NCI-H1436 (cell line): ENCODE results near the gene POLE3.
A peak's percentile ranks its signal among the peaks of the same experiment; 100 is the strongest.
"Not testable (repeated sequence)": the region's sequence is repeated elsewhere in the genome, so short reads cannot be mapped to it uniquely, and the experiment has no call there.

Source experiments
- DNase-seq: peaks from one replicate; lab custom pipeline; 2025; lab: John Stamatoyannopoulos, UW

POLE3 gene

DNA sequence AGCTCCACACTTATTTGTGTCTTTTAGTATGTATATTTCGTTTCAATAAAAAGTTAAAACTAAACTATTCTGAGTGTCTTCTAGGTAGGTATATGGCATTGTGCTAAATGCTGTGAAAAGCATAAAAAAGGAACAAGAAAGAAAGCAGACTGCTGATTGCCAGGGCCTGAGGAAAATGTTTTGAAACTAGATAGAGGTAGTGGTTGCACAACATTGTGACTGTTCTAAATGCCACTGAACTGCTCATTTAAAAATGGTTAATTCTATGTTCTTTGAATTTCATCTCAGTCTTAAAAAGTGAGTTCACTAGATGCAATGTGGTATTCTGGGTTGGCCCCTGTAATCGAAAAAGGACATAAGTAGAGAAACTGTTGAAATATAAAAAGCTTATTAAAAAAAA lies 6.8 kb downstream of the POLE3 start:
- DNase-seq, result no peak

DNA sequence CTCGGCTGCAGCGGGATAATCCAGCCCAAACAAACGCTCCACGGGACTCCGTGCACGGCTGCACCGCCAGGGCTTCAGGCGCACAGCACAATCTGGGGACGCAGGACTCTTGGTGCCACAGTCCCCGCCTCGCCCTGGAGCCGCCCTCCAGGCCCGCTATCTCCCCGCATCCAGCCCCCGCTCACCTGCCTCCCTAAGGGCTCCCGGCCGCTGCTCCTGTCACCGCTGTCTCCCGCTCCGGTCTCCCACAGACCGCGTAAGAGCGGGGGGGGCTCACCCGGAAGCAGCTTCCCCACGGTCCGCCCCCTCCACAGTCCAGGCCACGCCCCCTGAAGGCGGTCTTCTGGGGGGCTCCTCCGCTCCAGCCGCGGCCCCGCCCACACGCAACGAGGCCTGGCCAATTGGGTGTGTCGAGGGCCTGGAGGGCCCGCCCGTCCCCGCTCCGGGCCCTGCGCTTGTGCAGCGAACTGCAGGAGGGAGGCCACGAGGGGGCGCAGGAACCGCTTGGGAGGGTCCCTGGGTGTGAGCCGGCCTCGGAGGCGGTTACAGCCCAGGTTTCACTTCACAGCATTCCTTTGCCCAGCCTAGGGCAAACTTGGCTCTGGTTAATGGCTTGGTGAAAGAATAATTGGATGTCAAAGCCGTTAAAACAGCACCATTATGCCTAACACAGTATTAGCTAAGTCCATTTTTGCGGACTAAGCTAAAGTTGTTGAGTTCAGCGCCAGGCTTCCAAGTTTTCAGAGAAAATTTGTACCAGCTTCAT lies 9.3 kb downstream of the POLE3 start, which contains the start of gene ALAD:
TSS of gene ALAD (minus strand) at position 258 of the 766 bp plus-strand sequence. CDS start 7,725 bp downstream, outside the sequence.
- DNase-seq, result peak; percentile 99

DNA sequence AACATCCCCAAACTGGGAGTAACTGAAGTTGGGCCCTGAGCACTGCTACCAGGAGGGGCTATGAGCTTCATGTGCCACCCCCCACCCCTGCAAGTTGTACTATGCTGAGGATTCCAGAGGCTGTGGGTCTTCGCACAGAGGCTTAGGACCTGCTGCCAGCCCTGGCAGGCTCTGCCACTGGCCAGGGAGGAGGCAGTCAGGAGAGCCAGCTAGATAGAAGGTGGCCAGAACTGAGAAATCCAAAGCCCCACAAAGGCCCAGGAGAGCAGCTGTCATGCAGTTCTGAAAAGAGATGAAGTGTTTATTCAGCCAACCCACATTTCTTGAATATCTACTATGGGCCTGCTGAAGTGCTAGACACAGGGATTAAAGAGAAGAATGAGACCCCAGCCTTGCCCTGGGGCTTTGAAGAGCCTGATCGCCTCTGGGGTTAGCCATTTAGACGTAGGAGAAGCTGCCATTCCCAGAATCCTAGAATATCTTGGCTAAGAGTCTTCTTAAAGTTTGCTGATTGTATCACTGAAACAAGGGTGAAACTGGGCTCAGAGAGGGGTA lies 10.8 kb downstream of the POLE3 start:
- no peak for DNase-seq

DNA sequence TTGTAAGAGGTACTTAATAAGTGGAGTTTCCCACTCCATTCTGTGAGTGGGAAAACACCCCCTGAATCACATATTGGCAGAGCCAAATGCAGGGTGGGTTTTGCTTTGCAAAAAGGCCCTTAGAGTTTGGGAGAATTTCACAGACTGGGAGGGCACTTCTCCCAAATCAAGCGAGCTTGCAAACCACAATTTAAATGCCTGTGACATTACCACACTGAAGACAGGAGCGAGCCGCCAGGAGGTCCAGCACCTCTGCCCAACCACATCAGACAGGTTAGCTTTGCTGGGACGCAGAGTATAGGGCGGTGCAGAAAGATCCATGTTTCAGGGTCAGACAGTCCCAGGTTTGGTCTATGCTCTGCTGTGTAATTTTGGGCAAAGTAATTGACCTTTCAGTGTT lies 11.7 kb downstream of the POLE3 start:
- DNase-seq, result no peak

DNA sequence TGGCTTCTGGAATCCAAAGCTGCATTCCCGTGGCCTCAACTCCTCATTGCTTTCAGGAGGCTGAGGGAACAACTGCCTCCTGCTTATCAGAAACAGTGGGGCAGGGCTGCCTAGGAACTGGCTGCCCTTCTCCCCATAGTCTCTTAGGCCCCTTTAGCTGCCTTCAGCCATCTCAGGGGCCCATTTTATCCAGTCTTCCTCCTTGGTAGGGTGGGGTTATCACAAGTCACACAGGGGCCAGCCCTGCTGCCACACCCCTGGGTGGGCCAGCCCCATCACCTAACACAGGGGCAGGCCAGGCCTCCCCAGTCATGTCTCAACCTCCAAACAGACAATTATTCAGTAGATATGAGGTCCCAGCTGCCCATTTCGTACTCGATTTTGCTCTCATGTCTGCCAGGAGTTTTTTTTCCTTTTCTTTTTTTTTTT lies 13.3 kb downstream of the POLE3 start:
- DNase-seq, result no peak

DNA sequence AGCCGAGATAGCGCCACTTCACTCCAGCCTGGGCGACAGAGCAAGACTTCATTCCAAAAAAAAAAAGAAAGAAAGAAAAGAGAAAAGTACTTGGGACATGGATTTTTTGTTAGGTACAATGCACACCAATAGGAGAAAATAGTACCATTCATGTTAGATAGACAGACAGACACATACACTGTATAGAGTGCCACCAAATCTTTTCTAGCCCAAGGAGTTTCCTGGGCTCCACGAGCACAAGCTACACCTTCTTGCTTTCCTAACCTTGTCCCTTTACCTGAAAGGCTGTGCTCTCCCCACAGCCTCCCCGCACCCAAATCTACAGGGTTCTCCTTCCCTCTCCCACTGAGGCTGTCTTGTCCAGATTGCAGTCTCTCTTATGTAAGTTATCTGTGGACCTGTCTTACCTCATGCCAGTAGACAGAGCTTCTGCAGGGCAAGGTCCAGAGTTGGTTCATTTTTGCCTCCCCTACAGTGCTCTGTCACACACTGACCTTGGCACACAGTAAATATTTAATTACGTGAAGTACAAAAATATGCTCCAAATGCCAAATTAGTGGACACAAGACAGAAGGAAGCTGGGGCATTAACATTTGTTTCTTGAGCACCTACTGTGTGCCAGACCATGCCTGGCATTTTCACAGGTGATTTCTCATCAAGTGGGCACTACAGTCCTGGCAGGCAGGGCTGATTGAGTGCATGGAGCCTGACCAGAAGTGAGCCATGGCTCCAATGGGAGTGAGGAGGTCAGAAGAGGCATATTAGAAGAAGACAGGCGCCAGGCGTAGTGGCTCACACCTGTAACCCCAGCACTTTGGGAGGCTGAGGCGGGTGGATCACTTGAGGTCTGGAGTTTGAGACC lies 15.2 kb downstream of the POLE3 start:
- DNase-seq, result no peak

DNA sequence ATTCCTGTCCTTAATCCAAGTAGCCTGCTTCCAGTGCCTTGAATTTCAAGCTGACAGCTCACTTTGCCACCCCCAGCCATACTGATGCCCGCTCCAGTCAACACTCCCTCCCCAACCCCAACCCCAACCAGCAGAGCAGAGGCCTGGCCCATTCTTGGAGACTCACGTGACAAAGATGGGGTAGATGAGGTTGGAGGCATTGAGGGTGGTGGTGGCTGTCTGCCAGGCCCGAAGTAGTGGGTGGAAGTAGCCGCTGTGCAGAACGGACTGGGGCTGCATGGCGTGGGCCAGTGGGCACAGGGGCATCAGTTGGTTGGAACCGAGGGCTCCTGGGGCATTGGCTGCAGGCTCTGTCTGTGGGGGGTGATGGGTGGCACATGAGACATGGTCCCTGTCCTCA lies 17.2 kb downstream of the POLE3 start:
- DNase-seq, result no peak

DNA sequence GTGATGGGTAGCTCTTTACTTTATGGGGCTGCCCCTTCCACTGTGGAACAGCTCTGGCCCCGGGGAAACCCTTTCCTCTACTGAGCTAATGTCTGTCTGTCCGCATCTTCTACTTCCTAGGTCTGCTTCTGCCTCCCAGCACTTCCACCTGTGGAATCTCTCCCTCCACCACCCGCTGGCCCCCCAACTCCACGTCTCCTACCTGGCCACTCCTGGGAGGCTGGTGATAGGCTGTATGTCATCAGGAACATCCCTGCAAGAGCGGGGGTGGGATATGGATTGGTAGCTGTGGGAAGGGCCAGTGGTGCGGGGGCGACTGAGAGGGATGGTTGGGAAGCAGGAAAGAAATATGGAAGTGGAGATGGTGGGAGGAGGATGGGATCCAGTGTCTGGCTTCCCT lies 18.6 kb downstream of the POLE3 start:
- no peak for DNase-seq

DNA sequence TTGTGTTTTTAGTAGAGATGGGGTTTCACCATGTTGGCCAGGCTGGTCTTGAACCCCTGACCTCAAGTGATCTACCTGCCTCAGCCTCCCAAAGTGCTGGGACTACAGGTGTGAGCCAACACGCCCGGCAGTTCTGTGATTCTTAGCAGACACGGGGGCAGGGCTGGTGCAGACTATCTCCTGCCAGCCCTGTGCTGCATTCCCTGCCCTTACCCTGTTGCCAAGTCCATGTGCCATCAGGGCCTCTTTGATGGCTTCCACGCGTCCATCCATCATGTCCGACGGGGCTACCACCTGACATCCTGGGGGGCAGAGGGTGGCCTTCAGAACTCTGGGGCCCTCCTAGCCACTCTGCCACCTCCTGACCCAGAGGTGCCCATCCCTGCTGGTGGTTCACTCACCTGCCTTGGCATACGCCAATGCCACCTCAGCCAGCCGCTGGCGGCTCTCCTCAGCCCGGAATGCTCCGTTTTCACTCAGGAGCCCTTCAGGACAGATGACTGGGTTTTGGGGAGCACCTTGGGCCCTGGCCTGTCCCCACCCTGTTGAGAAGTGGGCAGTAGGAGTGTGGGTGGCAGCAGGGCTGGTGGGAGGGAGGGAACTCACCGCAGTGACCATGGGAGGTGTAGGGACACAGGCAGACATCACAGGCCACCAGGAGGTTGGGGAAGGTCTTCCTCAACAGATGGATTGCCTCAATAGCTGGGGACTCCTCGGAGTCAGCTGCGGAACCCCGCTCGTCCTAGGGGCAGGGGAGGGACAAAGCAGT lies 20.1 kb downstream of the POLE3 start:
- DNase-seq, result no peak

DNA sequence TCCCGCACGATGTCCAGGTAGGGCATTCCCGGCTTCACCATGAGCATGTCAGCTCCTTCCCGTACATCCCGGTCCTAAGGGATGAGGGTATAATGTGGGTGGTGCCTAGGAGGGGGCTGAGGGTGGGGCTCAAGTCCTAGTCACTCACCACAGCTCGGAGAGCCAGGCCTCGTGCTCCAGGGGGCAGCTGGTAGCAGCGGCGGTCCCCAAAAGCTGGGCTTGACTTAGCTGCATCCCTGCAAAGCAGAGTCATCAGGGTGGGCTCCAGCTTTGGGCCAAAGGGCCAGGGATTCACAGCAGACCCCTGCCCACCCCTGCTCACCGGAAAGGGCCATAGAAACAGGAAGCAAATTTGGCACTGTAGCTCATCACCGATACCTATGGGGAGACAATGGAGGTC lies 21.0 kb downstream of the POLE3 start:
- DNase-seq, result no peak

DNA sequence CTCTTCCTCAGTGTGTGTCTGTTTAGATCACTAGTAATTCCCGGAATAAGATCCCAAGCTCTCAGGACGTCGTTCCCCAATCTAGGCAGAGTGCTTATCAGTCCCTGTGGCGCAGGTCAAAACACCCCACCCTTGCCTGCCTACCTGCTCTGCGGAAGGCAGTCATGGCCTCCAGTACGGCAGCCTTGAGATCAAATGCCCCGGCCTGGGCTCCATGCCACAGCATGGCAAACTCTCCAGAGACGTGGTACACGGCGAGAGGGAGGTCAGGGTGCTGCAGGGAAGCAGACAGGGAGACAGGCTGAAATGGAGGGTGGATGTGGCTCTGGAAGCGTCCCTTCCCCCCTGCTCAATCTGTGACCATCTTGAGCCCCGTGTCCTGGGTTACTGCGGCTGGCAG lies 21.6 kb downstream of the POLE3 start:
- DNase-seq, result no peak

DNA sequence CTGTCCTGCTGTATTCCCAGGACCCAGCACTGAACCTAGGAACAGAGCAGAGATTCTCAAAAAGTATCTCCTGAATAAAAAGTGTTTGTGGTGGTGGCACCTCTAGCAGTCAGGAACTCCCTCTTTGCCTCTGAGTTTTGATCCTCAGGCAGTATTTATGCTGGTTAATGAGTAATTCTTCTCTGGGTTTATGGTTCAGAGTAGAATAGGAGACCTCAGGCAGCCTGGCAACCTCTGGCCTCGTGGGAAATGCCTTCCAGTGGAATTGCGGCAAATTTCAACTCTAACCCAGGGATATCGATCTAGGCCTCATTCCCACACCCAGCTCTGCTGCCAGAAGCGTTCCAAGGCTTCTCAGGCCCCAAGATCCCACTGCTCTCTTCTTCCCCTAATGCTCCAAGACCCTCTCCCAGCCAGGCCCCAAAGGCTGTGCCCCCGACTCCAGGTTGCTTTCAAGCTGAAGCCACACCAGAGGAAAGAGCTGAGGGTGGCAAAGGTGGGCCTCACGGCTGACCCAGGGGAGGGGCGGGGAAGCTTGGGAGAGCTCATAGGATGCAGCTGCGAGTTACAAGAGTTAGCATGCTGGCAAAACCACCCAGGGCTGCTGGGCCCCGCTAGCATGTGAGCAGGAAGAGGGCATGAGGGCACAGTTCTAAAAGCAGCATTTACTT lies 22.8 kb downstream of the POLE3 start:
- DNase-seq, result no peak

DNA sequence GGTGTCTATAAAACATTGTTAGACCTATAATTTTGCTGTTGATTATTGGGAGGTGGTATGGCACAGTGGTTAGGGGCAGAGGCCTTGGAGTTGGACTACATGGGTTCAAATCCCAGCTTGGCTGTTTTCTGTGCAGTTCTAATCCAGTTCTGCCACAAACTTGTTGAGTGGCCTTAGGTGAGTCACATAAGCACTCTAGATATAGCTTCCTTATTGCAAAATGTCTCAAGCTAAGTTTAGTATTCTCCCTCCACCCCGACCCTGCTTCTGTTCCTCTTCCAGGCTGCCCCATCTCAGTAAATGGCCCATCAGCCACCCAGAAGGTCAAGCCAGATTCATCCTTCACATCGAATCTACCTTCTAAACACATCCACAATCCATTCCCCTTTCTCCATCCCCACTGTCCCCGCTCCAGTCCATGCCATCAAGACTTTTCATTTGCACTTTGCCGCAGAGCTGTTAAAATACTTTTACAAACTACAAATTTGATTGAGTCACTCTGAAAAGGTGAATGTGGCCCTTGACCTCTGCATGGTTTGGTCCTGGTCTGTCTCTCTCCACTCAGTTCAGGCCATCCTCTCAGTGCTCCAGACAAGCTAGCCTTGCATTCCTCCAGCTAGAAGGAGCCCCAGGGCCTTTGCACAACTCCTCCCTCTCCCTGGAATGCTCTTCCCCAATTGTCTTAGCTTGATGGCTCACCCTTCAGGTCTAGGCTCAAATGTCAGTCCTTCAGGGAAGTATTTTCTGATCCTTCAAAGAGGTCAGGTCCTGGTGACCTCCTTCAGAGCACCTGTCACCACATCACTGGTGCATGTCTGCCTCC lies 23.7 kb downstream of the POLE3 start:
- no peak for DNase-seq

DNA sequence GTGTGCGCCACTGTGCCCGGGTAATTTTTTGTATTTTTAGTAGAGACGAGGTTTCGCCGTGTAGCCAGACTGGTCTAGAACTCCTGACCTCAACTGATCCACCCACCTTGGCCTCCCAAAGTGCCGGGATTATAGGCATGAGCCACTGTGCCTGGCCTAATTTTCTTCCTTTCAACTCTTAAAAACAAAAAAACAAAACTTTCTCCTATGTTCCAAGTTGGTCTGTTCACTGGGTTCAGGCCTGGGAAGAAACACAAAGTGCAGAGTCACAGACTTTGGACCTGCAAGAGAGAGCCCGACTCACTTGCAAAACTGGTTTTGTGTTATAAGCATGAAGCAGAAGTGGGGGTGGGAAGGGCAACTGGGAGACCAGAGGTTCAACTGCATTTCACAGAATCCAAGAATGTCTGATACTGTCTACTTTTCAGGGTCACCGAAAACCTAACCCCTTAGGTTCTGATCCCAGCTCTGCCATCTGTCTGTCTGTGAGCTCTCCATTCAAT lies 28.5 kb downstream of the POLE3 start:
- no peak for DNase-seq

DNA sequence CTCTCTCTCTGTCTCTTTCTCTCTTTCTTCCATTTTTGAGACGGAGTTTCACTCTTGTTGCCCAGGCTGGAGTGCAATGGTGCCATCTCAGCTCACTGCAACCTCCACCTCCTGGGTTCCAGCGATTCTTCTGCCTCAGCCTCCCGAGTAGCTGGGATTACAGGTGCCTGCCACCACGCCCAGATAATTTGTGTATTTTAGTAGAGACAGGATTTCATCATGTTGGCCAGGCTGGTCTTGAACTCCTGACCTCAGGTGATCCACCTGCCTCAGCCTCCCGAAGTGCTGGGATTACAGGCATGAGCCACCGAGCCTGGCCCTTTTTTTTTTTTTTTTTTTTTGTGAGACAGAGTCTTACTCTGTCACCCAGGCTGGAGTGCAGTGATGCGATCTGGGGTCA lies 29.0 kb downstream of the POLE3 start:
- not testable (repeated sequence) for DNase-seq

DNA sequence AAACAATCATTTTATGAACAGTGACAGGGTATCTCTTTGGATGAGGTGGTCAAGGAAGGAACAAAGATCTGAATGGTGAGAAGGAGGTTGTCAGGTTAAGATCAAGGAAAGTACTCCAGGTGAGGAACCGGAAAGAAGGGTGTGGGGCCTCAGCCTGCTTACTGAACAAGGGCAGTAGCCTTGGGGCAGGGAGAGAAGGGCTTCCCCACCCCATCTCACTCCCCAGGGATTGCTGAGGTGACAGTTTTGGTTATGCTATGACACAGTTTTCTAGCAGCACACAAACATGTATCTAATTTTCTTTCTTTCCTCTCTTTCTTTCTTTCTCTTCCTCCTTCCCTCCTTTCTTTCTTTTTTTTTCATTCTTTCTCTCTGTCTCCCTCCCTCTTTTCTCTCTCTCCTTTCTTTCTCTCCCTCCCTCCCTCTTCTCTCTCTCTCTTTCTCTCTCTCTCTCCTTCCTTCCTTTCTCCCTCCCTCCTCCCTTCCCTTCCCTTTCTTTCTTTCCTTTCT lies 29.6 kb downstream of the POLE3 start:
- no peak for DNase-seq

DNA sequence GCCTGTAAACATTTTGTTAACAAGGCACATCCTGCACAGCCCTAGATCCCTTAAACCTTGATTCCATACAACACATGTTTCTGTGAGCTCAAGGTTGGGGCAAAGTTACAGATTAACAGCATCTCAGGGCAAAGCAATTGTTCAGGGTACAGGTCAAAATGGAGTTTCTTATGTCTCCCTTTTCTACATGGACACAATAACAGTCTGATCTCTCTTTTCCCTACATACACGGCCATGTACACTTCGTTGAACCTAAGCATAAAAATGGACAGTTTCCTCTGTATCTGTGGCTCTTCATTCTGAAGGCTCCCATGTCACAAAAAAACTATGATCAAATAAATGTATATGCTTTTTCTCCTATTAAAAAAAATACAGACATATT lies 30.7 kb downstream of the POLE3 start:
- not testable (repeated sequence) for DNase-seq

DNA sequence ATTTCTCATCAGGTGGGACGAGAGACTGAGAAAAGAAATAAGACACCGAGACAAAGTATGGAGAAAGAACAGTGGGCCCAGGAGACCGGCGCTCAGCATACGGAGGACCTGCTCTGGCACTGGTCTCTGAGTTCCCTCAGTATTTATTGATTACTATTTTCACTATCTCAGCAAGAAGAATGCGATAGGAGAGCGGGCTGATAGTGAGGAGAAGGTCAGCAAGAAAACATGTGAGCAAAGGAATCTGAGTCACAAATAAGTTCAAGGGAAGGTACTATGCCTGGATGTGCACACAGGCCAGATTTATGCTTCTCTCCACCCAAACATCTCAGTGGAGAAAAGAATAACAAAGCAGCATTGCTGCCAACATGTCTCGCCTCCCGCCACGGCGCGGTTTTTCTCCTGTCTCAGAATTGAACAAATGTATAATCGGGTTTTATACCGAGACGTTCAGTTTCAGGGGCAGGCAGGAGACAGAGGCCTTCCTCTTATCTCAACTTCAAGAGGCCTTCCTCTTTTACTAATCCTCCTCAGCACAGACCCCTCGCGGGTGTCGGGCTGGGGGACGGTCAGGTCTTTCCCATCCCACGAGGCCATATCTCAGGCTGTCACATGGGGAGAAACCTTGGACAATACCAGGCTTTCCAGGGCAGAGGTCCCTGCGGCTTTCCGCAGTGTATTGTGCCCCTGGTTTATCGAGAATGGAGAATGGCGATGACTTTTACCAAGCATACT lies 31.2 kb downstream of the POLE3 start:
- DNase-seq, result not testable (repeated sequence)
